8988T (cell line): Measurements from ENCODE around the gene ATP5F1B.

Source experiments
- DNase-seq: peaks from one replicate; pipeline ENCODE4 v3.0.0; 2011

ATP5F1B gene

DNA sequence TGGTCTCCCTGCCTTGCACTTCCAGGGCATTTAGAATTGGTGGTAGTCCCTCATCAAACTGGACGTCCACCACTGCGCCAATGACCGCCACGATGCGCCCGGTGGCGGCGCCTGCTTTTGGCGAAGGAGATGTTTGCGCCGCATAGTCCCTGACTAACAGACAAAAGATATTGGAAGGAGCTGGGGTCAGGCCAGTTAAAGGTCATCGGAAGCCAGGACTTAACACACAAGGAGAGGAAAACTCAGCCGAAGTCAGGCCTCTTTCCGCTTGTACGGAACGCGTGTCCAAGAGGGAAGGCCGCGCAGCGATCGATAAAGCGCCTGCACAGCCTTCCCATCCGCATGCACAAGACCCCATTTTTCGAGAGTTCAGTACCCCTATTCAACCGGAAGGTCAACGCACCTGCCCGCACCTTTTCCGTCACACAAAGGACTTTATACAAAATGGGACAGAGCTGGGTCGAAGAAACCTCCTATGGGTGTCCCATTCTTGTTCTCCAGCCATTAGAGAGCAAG is 525 bp downstream of the ATP5F1B start:
- no peak for DNase-seq

DNA sequence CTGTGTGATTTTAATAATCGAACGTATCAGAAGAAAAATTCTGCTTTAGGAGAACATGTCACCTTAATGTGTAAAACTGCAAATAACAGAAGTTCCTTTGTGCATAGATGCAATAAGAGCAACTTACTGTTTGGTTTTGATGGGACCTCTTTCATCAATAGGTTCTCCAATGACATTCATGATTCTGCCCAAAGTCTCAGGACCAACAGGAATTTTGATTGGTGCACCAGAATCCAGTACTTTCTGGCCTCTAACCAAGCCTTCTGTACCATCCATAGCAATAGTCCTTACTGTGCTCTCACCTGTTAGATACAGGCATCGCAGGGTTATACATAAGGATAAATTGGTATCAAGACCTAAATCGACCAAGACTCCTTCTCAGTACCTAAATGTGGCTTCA is 1.1 kb downstream of the ATP5F1B start:
- no peak for DNase-seq

DNA sequence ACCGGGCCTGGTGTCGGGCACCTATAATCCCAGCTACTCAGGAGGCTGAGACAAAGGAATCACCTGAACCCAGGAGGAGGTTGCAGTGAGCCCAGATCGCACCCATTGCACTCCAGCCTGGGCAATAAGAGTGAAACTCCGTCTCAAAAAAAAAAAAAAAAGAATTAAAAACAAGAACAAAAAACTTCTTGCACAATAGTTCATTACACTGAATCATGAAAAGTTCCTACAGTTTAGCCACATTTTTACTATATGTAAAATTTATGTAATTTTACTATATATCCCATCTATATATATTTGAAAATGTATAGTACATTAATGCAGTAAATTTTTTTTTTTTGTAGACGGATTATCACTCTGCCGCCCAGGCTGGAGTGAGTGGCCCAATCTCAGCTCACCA is 4.6 kb downstream of the ATP5F1B start:
- no peak for DNase-seq

DNA sequence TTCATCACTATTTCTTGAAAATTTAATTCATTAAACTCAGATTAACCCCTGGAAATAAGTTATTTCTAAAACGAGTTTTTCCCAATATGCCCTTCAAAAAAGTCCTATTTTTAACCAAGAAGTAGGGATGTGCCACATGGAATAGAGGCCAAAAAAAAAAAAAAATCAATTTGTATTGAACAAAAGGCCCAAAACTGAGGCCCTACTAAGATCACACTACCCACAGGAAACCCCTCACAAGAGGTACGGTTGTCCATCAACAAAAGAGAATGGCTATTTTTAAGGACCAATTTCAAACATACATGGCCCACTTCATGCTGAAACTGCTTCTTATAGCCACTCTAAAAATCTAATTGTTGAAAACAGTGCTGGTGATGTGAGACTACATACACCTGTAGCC is 8.2 kb downstream of the ATP5F1B start:
- DNase-seq: no peak

DNA sequence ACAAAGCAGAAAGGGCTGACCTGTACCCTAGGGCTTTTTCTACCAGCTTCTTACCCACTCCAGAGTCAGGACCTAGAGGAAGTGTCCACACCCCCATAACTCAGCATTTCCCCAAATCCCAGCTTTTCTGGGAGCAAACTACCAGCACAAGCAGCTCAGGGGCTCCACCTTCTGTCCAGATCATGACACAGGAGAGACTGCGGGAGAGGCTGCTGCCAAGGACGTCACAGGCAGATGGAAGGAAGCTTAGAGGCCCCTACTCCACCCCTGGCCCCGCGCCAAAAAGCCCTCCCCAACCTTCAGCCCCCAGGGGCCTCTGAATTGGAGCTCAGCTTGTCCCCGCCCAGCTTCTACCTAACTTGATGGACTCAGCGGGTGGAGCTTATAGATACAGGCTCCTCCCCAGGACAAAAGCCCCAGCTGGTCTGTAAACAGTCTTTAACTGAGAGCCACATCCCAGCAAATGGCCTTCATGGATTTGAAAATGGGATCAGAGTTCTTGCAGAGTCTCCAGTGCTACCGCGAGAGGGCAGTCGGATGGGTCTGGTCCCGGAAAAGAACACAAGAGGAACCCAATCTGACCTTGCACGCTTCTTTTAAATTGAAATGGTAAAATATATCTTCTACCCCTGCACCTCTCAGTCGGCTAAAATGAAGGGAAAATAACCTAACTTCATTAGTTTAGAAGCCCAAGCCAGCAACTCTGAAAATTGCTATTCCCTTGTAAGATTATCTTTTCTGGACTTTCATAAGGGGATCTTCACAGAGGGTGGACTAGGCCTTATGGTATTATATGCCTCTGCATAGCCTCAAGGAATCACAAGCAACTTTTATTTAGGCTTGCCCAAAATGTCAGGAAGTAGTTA is 8.9 kb downstream of the ATP5F1B start:
- peak; percentile 94 for DNase-seq

DNA sequence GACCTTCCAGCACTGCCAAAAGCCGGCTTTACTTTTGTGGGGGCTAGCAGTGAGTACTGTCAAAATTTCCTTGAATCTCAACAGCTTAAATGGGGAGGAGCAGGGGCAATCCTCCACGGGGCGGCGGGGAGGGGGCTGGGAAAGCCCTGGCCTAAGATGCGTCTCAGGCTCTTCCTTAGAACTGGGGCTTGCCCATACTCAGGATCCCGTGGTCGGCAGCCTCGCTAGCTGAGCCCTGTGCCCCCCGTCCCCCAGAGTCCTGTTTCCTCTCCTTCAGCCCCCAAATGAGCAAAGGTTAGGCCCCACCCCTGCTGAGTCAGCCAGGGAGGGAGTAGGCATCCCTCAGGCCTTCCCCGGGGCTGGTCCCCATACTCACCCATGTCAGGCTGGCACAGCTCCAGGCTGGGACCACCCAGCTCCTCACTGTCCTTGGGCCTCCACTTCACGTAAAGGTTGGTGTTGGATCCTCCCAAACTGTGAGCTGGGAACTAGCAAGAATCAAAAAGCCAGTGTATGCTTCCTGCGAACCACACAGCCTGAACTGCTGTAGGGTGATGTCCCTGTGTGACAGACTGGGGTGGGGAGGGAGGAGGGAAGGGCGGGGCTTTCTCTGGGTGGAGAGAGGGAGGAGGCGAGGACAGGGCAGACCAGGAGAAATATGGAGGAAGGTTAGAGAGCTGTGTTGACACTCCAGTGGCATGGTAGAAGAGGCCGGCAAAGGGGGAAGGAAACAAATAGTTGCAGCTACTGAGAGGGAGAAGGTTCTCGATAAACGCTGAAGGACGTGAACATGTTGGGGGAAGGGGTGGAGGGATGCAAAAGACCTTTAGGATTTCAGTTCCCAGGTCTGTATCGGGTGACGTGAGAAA is 9.7 kb downstream of the ATP5F1B start:
- DNase-seq: peak; percentile 90

DNA sequence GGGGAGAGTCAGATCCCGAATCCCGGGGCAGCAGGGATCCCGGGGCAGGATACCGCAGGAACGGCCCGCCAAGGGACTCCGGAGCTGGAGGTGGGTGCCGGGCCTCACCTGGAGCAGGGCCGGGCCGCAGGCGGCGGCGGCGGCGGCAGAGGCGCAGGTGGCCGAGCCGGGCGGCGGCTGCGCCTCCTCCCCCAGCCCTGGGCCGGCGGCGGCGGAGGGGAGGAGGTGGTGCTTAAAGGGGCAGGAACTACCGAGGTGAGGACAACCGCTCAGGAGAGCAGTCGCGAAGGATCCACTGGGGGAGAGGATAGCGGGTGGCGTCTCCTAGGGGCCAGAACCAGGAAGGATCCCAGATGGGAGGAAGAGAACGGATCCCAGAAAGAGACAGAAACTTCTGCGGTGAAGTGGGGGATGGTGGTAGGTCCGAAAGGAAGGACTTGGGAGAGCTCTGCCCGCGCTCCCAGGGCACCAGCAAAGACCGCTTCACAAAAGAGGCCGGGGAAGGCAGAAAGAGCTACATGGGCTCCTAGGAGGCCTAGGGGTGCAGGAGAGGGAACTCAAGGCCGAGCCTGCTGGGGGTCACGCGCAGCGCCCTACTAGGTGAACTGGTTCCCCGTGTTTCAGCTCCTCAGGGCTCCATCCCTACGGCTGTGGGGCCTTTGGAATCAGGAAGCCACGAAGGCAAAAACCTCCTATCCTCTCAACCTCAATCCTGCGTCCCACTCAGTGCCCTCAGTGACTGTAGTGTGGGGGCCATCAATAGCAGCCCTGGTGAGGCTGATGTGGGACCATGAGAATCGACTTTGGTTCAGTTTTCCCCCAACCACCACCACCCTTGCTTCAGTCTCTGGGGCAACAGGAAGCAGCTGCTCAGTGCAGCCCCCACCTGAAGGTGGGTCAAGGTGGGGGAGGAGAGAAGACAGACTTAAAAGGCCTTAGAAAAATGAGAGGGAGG is 10.7 kb downstream of the ATP5F1B start:
- DNase-seq: peak; percentile 92

DNA sequence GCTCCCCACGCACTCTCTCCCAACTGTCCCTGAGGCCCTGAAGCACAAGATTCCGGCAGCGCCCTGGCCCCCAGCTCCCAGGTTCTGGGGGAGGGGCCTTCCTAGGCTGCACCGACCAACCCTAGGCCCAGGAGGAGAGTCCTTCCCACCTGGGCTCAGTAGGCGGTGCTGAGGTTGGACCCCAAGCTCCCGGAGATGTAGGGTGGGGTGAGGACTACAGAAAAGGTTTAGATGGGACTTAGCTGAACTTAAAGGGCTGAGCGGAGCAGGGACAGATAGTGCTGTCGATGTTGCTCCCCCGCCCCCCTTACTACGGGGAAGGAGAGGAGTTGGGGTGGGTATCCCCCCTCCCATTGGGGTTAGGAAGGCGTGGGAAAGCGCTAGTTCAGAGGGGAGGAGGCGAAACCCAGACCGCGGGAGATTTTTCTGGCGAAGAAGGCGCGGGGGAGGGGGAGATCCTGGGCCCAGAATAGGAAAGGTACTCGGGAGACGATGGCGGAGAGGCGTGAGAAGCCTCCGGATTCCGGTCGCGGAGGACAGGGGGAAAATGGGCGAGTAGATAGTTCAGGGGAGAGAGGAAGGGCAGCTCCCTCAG is 11.4 kb downstream of the ATP5F1B start:
- peak; percentile 76 for DNase-seq

DNA sequence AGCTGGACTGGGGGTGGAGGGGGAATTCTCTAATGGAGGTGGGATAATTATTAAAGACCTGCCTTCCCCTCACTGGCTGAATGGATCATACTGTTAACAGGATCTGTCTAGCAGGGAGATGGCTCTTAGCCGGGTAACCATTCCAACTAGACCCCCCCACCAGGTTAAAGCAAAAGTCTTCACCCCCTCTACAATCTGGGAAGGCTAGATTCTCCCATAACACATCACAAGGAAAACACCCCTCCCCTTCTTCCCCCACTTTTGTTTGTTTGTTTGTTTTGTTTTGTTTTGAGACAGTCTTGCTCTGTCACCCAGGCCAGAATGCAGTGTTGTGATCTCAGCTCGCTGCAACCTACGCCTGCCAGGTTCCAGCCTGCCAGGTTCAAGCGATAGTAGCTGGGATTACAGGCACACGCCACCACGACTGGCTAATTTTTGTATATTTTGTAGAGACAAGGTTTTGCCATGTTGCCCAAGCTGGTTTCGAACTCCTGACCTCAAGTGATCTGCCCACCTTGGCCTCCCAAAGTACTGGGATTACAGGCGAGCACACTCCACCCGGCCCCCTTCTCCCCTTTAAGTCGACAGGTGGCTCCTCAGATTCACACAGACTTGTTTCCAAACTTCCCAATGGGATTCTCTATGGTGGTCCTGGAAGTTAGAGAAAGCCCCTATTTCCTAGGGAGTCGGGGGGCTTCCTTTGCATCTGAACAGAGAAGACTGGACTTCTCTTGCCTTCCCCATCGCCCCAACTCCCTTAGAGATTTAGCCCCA is 12.1 kb downstream of the ATP5F1B start:
- DNase-seq: no peak

DNA sequence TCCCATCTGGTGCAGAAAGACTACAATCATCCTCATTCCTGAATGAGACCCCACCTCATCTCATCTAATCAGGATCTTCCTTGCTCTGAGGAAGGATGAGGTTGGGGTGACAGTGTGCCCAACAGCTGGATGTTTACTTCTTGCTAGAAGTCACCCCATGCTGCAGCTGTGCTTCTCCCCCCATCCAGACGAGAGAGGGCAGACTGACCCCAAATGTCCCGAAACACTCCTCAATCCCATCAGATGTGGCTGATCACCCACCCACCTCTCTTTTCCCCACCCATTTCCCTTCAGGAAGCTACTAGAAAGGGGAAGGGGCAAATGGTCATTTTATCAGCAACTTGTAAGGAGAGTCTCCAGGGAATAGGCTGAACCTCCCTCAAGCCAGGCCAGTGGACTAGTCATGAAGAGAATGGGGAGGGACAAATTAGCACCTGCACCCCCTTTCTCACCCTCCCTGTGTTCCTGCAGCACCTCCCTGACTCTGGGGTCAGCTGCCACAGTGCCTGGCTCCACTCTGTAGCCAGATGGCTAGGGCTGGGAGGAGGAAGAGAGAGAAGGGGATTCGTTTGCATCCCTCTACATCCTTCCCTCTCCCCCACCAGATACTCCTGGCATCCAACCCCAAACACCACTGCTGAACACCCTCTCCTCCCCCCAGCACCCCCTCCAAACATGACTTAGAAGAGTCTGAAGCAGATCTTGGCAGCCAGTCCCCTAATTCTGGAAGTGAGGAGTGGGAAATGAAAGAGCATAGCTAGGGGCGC is 12.9 kb downstream of the ATP5F1B start:
- DNase-seq: no peak

DNA sequence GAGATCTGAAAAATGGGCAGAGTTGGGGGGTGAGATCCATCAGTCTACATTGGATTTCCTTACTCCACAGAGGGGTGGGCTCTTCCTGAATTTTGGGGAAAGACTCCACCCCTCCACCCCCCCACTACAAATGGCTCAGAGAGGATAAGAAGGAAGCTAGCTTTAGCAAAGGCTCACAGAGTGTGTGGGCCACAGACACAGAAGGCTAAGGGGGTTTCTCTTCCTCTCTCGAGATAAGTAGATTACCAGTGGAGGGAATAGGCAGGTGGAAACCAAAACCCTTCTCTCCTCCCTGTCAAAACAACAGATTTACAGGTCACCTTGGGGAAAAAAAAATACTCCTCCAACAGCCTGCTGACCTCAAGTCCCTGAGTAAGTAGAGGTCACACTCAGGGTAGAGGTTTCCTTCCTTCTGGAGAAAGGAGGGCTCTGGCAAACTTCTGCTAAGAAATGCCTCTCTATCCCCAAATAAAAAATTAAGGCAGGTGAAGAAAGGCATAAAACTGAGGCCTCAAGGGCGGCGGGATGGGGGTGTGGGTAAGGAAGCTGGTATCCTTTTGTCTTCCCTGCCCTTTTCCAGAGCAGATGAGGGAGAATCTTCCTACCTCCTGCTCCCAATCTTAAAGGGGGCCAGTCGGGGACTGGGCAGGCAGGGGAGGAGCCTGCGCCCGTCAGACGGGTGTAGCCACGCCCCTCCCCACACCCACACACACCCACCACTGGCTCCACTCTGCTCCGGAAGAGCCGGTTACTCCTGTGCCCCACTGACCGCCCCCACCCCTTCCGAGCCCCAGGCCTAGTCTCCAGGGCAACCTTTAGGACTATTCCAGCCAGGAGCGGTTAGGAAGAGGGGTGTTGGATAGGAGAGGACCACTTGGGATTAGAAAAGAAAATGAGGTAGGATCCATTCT is 13.7 kb downstream of the ATP5F1B start:
- peak; percentile 80 for DNase-seq

DNA sequence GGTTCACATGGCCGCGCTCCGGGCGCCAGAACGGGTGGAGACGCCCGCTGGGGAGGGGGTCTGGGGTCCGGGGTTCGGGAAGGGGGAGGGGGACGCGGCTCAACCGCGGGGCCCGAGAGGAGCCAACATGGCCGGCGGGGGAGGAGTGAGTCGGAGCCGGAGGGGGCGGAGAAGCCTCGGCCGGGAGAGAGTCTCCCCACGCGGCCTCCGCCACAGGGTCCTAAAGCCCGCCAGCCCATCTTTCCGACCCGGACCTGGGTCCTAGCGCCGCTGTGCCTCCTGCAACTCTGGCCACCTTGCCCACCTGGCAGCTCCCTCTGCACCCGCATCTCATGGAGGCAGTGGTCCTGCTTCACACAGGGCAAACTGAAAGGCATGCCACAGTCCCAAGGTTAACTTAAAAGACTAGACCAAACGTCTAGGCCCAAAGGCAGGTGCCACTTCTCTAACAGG is 15.6 kb downstream of the ATP5F1B start, which contains the start of gene BAZ2A:
TSS of gene BAZ2A (minus strand) at position 147 of the 453 bp plus-strand sequence. CDS start 12,796 bp downstream, outside the sequence.
- peak; percentile 95 for DNase-seq

DNA sequence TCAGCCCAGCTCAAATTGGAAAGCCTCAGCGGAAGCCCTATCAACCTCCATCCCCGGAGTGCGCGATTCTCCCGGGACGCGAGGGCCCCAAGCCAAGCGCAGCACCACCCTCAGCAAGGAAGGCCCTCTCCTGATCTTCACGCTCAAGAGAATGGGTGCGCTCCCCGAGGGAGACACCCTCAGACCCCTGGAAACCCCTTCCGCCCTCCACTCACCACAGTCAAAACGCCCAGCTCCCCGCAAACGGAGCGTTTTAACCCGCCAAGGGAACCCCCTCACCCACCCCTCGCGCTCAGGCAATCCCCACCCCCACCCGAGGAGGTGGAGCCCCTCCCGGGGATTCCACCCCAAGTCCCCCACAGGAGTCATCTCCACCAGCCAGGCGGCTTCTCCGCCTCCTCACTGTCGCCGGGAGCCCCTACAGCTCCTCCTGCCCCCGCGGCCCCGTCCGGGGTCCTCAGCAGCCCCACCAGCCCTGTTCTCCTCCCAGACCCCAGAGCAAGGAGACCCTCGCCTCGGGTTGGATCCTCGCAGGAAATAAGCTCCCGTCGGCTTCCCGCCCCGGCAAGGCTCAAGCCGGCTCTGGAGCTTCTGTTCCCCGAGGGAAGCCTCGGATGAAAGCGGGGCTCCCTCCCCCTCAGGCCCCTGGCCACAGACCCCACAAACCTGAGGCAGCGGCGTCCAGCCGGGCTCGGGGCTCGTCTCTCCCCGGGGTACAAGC is 16.2 kb downstream of the ATP5F1B start:
- DNase-seq: peak; percentile 51

DNA sequence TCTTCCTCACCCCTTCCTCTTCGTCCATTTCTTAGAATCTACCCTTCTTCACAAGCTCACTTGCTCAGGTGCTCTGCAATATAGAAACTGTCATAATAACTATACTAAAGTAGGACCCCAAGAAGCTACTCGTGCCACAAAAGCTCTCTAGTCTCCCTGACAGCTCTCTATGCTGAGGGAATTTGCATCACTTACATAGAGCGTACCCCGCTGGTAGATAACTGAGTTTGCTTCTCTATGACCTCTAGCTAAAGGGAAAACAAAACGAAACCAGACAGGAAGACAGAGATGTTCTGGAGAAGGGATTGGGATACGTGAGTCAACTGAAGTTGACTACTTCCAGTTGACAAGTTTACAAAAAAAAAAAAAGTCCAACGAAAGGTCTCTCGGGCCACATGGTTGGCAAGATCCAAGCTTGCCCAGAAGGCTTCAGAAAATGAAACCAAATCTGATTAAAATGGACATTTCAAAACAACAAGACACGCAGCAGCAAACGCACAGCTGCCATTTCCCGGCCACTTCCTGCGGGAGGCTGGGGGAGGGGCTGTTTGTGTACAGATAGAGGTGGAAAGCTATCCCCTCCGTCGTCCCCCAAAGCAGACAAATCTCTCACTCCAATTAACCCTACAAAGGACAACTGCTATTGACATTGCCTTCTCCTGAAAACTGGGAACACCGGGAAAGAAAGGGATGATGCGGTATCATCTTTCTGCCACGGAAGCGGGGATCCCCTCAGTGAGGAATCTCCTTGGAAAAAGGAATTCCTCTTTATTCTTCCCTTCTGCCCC is 16.9 kb downstream of the ATP5F1B start:
- peak; percentile 52 for DNase-seq

DNA sequence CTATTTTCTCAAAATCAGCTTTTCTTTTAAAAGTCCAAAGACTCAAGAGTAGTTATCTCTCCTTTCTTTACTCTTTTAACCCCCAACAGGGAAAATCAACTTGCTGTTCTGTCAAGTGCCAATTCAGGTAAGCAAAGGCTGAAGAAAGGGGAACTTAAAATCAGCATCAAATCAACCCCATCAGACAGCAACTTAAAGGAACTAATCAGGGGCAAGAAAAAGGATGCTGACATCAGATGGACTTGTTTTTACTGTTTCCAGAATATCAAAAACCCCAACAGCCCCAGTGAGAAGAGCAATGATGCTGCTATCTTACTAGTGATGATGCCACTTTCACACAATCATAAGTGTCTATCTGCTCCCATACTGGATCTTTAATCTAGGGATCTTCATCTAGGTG is 19.1 kb downstream of the ATP5F1B start:
- DNase-seq: no peak

DNA sequence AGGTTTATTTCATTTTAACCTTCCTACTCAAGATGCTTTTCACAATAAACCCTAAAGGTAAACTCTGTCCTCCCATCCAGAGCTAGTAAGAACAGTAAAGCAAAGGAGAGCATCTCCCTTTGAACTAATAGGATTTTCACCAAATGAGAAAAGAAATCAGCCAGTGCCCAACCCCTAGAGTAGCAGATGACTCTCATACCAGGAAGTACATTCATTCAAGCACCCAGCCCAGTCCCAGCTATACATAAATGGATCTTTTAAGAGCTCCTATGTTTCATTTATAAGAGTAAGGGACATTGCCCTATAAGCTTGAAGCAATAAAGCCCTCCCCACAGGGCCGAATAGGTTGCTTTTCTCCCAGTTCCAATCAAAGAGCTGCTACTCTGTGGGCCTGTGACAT is 23.2 kb downstream of the ATP5F1B start:
- DNase-seq: no peak

DNA sequence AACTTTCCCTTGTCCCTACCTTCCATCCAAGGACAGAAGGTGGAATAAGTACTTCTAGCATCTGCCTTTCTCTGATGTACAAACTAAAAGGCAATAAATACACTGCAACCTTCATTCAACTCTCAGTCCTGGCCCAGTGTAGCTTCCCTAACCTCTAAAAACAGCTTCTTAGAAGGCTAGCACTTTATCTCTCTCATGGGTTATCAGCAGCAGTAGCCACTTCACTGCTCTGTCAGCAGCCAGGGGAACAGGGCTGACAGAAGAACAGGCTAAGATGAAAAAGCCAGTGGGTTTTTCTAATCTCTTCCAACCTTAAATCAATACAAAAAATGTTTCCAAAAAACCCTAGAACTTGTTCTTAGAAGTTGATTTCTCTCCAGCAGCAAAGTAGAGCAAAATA is 28.9 kb downstream of the ATP5F1B start:
- no peak for DNase-seq

DNA sequence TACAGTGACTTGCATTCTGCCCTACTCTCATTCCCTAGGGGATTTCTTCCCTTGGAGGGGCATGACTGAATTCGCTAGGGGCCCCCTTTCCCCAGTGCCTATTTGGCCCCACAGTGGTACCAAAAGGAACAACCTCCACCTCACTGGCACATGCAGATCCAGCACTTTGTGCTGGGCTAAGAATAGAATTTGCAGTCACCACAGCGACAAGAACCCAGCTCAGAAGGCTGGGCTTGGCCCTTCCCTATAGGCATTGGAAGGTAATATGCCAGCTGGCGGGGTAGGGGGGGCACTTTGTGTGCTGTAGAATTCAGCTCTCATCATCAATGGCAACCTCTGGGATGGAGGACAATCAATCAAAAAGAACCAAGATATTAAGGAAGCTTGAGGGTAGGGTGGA is 29.5 kb downstream of the ATP5F1B start:
- no peak for DNase-seq
